HG03095 (cell line): ENCODE results near the gene TMEM217.
"Not testable (repeated sequence)": the region's sequence is repeated elsewhere in the genome, so short reads cannot be mapped to it uniquely, and the experiment has no call there.

ENCODE experiments used
- ATAC-seq: cut with Tn5 transposase; IDR thresholded peaks from one replicate; pipeline ENCODE4 v1.9.1; 2021; ENCODE audit warnings: moderate library complexity; ENCODE audit not compliant: unreplicated experiment

The TMEM217 gene

DNA sequence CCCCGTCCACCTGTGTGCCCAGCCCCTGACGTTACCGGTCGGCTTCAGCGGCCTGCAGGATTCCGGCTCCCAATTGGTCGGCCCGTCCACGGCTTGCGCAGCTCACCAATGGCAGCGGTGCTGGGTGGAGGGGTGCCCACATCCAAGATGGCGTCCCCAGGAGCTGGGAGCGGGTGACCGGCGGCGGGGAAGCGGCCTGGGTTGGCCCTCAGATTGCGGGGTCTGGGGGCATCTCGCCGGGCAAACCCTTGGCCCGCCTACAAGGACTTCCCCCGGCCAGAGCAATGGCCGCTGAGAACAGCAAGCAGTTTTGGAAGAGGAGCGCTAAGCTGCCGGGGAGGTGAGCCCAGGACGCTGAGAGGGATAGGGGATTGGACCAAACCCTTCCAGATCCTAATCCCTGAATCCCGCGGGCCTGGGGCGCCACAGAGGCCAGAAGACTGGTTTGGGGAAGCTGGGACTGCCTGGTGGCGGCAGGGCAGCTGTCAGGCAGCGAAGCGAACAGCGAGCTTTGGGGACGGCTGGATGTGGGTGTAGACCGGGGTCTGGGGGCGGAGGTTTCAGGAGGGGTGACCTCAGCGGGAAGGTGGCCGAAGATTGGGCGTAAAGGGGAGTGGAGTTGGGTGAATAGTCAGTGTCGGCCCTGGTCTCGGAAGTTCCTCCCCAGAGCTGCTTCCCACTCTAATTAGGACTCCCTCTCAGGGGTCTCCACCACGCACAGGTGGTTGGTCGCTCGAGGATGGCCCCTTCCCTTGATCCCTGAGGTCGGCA is at the start of gene TMEM217, which contains the start of gene TBC1D22B:
Gene TMEM217, minus strand, starts transcription at position 511 of the 771 bp plus-strand sequence. CDS start 39,114 bp downstream, outside the sequence.
Gene TBC1D22B, plus strand, starts transcription at position 139 of the 771 bp plus-strand sequence. Its CDS starts 146 bp downstream, at position 285.
- peak; percentile 94 for ATAC-seq

DNA sequence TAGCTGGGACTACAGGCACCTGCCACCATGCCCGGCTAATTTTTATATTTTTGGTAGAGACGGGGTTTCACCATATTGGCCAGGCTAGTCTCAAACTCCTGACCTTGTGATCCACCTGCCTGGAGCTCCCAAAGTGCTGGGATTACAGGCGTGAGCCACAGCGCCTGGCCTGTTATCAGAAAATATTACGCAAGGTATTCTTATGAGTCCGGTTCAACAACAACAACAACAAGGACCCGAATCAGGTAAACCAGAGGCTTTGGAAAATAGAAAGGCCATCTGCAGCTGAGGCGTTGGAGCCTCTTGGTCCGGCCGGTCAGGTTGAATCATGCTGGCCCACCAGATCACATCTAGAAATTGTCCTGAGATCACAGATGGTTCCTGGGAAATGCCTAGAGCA is 49.5 kb upstream of the TMEM217 start:
- not testable (repeated sequence) for ATAC-seq

DNA sequence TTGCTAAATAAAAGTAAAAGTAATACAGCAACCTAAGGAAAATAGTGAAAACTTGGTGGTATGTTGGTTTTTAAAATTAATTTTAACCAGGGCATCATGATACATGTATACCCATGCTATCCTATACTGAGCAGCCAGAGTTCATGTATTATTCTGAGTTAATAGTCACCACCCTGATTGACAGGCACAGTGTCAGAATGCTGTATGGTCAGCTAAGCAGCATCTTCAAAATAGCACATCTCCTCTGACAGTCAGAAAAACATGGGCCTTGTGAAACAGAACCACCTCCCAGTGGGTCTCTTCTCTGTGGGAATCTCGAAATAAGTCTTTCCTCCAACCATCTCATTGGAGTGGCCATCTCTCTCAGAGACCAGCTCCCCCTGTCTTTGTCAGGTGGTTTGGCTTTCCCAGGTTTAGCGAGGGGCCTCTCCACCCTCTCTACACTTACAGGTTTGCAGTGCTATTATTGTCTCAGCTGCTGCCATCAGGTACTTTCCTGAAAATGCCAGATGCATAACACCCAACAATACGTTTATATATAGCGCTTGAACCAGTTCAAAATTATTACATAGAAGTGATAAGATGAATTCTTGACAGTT is 48.8 kb upstream of the TMEM217 start:
- ATAC-seq: no peak

GRCh38 chr6:37305841-37306425 is 48.0 kb upstream of the TMEM217 start:
- no peak for ATAC-seq

- ATAC-seq: no peak
Observed at GRCh38 chr6:37304766-37305165, 46.8 kb upstream of the TMEM217 start.

DNA sequence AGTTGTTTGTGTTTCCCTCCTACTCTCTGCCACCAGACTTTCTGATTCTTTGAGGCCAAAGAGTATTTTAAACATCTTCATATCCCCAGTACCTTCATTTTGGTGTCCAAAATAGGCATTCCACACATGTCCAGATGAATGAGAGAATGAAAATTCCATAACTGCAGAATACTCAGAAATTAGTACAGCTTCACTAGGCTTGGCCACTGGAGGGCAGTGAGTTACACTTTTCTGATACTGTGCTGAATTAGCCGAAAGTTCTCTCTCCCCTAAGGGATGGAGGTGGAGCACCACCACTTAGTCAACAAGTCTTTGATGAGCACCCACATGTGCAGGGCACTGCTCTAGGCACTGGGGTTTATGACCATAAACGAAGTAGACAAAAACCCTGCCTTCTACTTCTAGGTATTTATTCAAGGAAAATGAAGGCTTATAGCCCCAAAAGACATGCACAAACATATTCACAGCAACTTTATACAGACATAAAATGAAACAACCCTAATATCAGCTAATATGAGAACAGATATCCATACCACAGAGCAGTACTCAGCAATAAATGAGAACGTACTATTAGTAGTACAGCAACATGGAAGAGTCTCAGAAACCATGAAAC is 46.1 kb upstream of the TMEM217 start:
- ATAC-seq: no peak

DNA sequence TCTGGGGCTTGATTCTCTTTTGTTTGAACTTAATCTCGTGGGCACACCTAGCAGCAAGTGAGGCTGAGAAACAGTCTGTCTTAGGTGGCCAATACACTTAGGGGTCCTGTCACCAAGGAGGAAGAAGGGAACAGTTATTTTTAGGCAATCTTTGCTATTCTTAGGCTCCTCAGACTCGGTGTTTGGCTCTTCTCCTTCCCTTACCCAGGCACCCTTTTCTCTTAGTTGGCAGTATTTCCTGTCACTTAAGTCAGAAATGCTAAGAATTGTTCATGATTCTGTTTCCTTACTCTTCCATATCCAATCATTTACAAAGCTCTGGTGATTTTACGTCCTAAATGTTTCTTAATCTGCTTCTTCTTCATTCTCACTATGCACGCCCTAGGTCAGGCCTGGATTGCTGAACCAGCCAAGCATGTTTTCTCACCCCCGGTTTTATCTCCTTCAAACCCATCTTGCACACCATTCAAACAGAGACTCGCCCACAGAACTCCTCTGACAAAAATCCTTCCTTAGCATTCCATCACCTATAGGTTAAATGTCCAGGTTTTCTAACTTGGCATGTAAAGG is 45.2 kb upstream of the TMEM217 start:
- ATAC-seq: no peak

GRCh38 chr6:37302086-37302686 is 44.2 kb upstream of the TMEM217 start:
- no peak for ATAC-seq

- no peak for ATAC-seq
Observed at GRCh38 chr6:37299990-37300389, 42.0 kb upstream of the TMEM217 start.

- no peak for ATAC-seq
Observed at GRCh38 chr6:37298958-37299357, 41.0 kb upstream of the TMEM217 start.

DNA sequence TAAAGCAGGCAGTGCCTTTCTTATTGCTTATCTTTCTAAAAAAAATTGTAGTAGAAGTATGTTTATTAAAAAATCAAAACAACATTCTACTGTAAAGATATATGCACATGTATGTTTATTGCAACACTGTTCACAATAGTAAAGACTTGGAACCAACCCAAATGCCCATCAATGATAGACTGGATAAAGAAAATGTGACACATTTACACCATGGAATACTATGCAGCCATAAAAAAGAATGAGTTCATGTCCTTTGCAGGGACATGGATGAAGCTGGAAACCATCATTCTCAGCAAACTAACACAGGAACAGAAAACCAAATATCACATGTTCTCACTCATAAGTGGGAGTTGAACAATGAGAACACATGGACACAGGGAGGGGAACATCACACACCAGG is 39.7 kb upstream of the TMEM217 start:
- not testable (repeated sequence) for ATAC-seq

DNA sequence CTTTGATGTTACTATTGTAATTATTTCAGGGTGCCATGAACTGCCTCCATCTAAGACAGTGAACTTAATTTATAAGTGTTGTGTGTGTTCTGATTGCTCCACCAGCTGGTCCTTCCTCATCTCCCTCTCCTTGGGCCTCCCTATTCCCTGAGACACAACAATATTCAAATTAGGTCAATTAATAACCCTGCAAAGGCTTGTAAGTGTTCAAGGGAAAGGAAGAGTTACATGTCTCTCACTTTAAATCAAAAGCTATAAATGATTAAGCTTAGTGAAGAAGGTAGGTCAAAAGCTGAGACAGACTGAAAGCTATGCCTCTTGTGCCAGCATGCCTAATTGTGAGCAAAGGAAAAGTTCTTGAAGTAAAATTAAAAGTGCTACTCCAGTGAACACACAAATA is 35.5 kb upstream of the TMEM217 start:
- ATAC-seq: no peak

DNA sequence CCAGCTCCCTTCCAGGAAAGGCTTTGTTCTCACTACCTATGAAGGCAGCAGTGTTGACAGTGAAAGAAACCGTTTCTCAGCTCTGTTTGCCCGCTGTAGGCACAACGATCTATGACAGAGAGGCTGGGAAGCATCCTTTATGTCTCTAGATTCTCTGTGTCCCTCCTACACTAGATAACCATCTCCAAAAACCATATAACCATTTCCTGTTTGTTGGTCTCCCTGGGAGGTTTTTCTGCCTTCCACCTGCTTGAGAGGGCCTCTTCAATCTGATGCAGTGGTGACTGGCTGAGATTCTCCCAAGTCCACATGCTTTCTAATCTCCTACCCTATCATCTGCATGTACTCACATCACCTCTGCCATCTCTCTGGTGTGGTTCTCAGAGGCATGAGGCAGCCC is 32.0 kb upstream of the TMEM217 start:
- no peak for ATAC-seq

- ATAC-seq: no peak
Observed at GRCh38 chr6:37288247-37288646, 30.3 kb upstream of the TMEM217 start.

GRCh38 chr6:37287519-37288157 is 29.7 kb upstream of the TMEM217 start:
- ATAC-seq: peak; percentile 51

DNA sequence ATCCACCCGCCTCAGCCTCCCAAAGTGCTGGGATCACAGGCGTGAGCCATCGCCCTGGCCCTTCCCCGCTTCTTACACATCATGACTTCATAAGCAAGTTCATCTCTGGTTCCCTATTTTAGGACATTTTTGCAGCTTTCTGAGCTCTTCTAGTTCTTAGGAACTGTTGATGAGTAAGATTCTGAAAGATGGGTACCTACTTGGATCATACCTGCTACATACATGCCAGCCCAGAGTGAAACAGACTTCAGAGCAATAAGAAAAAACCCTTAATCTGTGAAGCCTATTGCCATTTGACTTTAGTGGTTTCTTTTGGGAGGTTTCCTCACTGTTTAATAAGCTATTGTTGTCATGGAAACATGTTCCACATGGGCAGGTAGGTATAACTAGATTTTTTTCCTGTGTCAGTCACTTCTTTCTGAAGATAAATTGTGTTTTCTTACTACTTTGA is 27.9 kb upstream of the TMEM217 start:
- ATAC-seq: no peak

DNA sequence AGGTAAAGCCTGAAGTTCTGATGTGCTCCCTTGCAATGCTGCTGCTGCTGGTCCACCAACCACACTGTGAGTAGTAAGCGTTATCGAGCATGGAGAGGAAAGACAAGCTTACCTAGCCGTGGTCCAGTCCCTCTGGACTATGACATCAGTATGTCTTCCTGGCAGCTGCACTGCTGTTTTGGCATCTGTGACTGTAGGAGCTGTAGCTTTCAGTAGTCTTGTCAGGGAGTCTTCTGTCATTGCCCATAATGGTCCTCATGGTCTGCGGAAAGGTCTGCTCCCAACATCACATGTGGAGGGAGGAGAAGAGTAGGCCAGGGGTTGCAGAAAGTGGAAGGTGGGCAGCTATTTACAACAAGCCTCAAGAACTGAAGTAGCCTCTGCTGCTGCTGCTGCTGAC is 26.8 kb upstream of the TMEM217 start:
- no peak for ATAC-seq

DNA sequence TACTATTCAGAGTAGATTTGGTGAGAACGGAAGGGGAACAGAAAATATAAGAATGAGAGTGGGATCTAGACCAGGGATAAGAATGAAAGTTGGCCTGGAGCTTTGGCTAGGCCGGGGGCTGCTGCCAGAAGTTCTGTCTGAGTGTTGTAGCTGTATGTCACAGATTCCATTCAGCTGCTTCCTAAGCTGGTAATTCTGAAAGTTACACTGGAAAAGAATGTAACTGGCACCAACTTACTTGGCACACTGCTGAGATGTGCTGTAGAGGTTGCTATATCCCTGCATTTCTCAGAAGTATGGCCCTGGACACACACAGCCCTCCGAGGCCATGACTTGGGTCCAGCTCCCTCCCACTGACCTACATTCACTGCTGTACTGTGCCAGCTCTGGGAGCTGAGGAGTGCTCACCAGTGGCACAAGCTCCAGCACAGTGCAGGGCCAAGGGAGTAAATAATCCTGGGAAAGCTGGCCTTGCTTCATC is 25.8 kb upstream of the TMEM217 start:
- ATAC-seq: no peak

DNA sequence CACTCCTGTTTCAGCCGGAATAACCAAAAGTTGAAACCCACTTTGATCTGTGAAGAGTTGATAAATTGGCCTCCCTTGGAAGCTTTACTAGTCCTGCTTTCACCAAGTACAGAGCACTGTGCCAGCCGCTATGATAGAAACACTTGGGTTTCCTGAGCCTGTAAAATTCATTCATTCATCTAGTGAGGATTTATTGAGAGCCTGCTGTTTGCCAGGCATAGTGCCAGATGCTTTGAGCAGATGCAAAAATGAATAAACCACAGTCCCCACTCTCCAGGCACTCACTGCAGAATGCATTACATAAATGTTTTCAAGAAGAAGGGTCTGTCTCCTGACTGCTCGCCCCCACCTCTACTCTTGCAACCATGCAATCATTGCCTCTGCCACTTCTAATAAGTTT is 25.3 kb upstream of the TMEM217 start:
- no peak for ATAC-seq

- ATAC-seq: no peak
Observed at GRCh38 chr6:37282371-37282770, 24.4 kb upstream of the TMEM217 start.
